ENCODE measurements around the gene SPDYE5.

SPDYE5 gene

GRCh38 chr7:75534727-75535307, 42.7 kb downstream of the SPDYE5 start:
- peak; percentile 74 for FAIRE-seq
- peak; percentile 46 for DNase-seq (ENCODE audit: extremely low spot score, insufficient read length, low read depth)

GRCh38 chr7:75536491-75536890, 44.4 kb downstream of the SPDYE5 start:
- DNase-seq (ENCODE audit: extremely low spot score, insufficient read length, low read depth) (no peak), FAIRE-seq (no peak)

- FAIRE-seq, result no peak
- no peak for DNase-seq (ENCODE audit: extremely low spot score, insufficient read length, low read depth)
Observed at GRCh38 chr7:75536940-75537538, 44.9 kb downstream of the SPDYE5 start.

GRCh38 chr7:75537731-75538130, 45.6 kb downstream of the SPDYE5 start:
- no peak for FAIRE-seq
- no peak for DNase-seq (ENCODE audit: extremely low spot score, insufficient read length, low read depth)

- FAIRE-seq (no peak), DNase-seq (ENCODE audit: extremely low spot score, insufficient read length, low read depth) (no peak)
Observed at GRCh38 chr7:75546237-75547015, 54.3 kb downstream of the SPDYE5 start.

All from GM18507 (cell line).